Hepatocyte (in vitro differentiated cells): ENCODE results near the gene RRP12. TPM values are rescaled to one million over a fixed set of nuclear protein-coding genes. Genes with fewer than 3 reads are reported as not detected.

ENCODE experiments used
- DNase-seq: peaks from one replicate; pipeline ENCODE4 v3.0.0-alpha.2; 2016; ENCODE audit warnings: low spot score
- H2AFZ ChIP-seq: fragments of 200-600 bp; sonication (generic); 2 replicates; pipeline ENCODE4 v1.6.0; 2016; ENCODE audit warnings: antibody characterized with exemption, mild to moderate bottlenecking
- H3K27ac ChIP-seq: fragments of 200-600 bp; sonication (generic); 2 replicates; pipeline ENCODE4 v1.5.1; 2016; ENCODE audit warnings: mild to moderate bottlenecking
- H3K27me3 ChIP-seq: fragments of 200-600 bp; sonication (generic); 2 replicates; pipeline ENCODE4 v1.6.1; 2016
- H3K36me3 ChIP-seq: fragments of 200-600 bp; sonication (generic); replicated peaks from 2 replicates; pipeline ENCODE4 v1.5.1; 2016; ENCODE audit warnings: low read depth; ENCODE audit not compliant: insufficient read depth
- H3K4me1 ChIP-seq: fragments of 200-600 bp; sonication (generic); 2 replicates; pipeline ENCODE4 v1.5.1; 2016; ENCODE audit warnings: mild to moderate bottlenecking, moderate library complexity; ENCODE audit not compliant: insufficient read depth
- H3K4me2 ChIP-seq: fragments of 200-600 bp; sonication (generic); 2 replicates; pipeline ENCODE4 v1.6.0; 2016
- H3K4me3 ChIP-seq: fragments of 200-600 bp; sonication (generic); 2 replicates; pipeline ENCODE4 v1.5.1; 2016; ENCODE audit warnings: mild to moderate bottlenecking
- H3K79me2 ChIP-seq: fragments of 200-600 bp; sonication (generic); 2 replicates; pipeline ENCODE4 v1.6.0; 2017; ENCODE audit warnings: mild to moderate bottlenecking
- H3K9me2 ChIP-seq: fragments of 200-600 bp; sonication (generic); replicated peaks from 2 replicates; pipeline ENCODE4 v1.6.0; 2017; ENCODE audit warnings: mild to moderate bottlenecking; ENCODE audit not compliant: insufficient read depth
- H3K9me3 ChIP-seq: fragments of 200-600 bp; sonication (generic); 2 replicates; pipeline ENCODE4 v1.5.1; 2016; ENCODE audit warnings: low read depth, mild to moderate bottlenecking
- H4K20me1 ChIP-seq: fragments of 200-600 bp; sonication (generic); 2 replicates; pipeline ENCODE4 v1.6.0; 2016; ENCODE audit warnings: mild to moderate bottlenecking; ENCODE audit not compliant: insufficient read depth, poor library complexity, severe bottlenecking
- CTCF ChIP-seq: fragments of 200-600 bp; sonication (generic); IDR thresholded peaks from 2 replicates; pipeline ENCODE4 v1.5.1; 2016; ENCODE audit warnings: antibody characterized with exemption, mild to moderate bottlenecking; ENCODE audit not compliant: poor library complexity
- EZH2 ChIP-seq: fragments of 200-600 bp; sonication (generic); IDR thresholded peaks from 2 replicates; pipeline ENCODE4 v1.6.1; 2016; ENCODE audit warnings: antibody characterized with exemption, mild to moderate bottlenecking, borderline replicate concordance
- EZH2phosphoT487 ChIP-seq: fragments of 200-600 bp; sonication (generic); IDR thresholded peaks from one replicate; pipeline ENCODE4 v1.6.1; 2018; ENCODE audit warnings: antibody characterized with exemption, mild to moderate bottlenecking, low read depth, moderate library complexity; ENCODE audit not compliant: unreplicated experiment, severe bottlenecking
- WGBS: methylation state at CpG from one replicate; pipeline ENCODE4 v1.1.6; 2016; ENCODE audit warnings: low lambda C conversion rate; ENCODE audit errors: missing lambda C conversion rate; 5-methylcytosine and 5-hydroxymethylcytosine counted together
- polyA plus RNA-seq: library from polyadenylated mRNA; unstranded; fragments of >200 nt; fragmentation: Nextera tagmentation; extraction: Ambion mirVana; gene quantifications from 2 replicates; pipeline ENCODE4 v1.2.1, GENCODE V29; 2016
- total RNA-seq: library from RNA; depleted of rRNA; stranded (reverse); fragments of >200 nt; gene quantifications from 2 replicates; pipeline ENCODE4 v1.2.3, GENCODE V29; 2014

The RRP12 gene
- total and polyA plus RNA-seq, 2 experiments from 2014 or later = 10.6 to 20.6 TPM

DNA sequence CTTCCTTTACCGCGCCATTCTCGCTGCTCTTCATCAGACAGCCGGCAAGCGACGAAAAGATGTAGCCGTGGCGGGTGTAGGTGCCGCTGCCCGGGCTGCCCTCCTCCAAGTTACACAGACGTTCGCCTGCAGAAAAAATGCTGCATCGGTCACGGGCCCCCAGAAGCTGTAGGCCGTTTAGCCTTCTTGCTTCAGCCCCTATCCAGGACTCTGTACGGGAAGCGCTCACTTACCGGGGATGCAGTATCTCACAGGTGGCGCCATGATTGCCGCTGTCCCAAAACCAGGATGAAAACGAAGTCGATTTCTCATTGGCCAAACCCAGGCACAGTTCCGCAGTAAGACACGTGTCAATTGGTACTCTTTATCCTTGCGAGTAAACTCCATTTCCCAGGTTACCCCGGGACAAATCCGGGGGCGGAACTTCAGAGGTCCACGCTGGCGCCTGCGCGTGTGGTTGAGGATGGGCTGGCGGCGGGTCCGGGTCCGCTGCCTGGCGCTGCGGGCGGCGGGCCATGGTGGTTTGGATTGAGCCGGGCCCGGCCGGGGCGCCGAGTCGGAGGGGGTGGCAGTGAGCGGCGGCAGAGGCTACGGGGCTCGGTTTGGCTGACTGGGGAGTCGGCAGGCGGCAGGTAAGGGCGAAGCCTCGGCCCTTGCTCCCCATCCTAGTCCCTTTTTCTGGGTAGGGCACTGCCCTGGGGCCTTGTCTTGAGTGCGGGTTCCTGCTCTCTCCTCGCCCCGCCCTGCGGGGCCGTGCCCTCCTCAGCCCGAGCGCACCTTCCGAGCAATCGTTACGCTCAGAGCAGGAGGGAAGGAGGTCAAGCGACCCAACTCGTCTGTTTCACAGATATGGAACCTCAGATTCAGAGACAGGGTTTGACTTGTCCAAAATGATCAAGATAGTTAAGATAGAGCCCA, 44.8 kb upstream of the RRP12 start, which contains the start of the genes EXOSC1 and ZDHHC16:
EXOSC1 (minus strand) TSS at position 285 of the 918 bp plus-strand sequence; CDS start at position 264, 21 bp downstream.
ZDHHC16 (plus strand) TSS at position 454 of the 918 bp plus-strand sequence. CDS start 5,501 bp downstream, outside the sequence.
- peaks cover 3% of the 10 kb centered on the region for H4K20me1 ChIP-seq
- no peaks in the 10 kb centered on the region for H3K9me2 ChIP-seq
- H3K4me2 ChIP-seq = peak within 1 kb of the TSS; percentile 82
- no peaks in the 10 kb centered on the region for H3K27me3 ChIP-seq
- H3K9me3 ChIP-seq = no peaks in the 10 kb centered on the region
- peak; percentile 97 for DNase-seq
- peaks cover 23% of the 10 kb centered on the region for H3K4me1 ChIP-seq
- peak within 1 kb of the TSS; percentile 52 for H3K27ac ChIP-seq
- H2AFZ ChIP-seq = peak within 1 kb of the TSS; percentile 53
- peaks cover 54% of the 10 kb centered on the region for H3K79me2 ChIP-seq
- no peak for TF ChIP-seq EZH2
- no peak for TF ChIP-seq EZH2phosphoT487
- TF ChIP-seq CTCF = peak; percentile 5
- no peaks in the 10 kb centered on the region for H3K36me3 ChIP-seq
- WGBS = 1% methylated on average over 63 of the region's 66 CpGs
- H3K4me3 ChIP-seq = peak within 1 kb of the TSS; percentile 68

- peak overlapping the region; percentile 68 for H3K4me3 ChIP-seq
- DNase-seq = no peak
- no peaks in the 10 kb centered on the region for H3K27me3 ChIP-seq
- WGBS = 4% methylated on average over 13 of the region's 13 CpGs
- peak overlapping the region; percentile 32 for H3K27ac ChIP-seq
- peak overlapping the region; percentile 49 for H2AFZ ChIP-seq
- H3K36me3 ChIP-seq = no peaks in the 10 kb centered on the region
- H3K9me3 ChIP-seq = no peaks in the 10 kb centered on the region
- H3K4me2 ChIP-seq = peak overlapping the region; percentile 82
- H3K79me2 ChIP-seq = peaks cover 48% of the 10 kb centered on the region
- TF ChIP-seq EZH2 (no peak), CTCF (no peak), EZH2phosphoT487 (no peak)
- H3K4me1 ChIP-seq = peaks cover 23% of the 10 kb centered on the region
- no peaks in the 10 kb centered on the region for H4K20me1 ChIP-seq
- H3K9me2 ChIP-seq = no peaks in the 10 kb centered on the region
Measured at GRCh38 chr10:97445357-97445721, 44.2 kb upstream of the RRP12 start.

GRCh38 chr10:97444212-97444611, 43.1 kb upstream of the RRP12 start:
- Histone ChIP-seq H4K20me1 (no peaks in the 10 kb centered on the region), H3K27ac (no peak overlapping the region), H3K9me2 (no peaks in the 10 kb centered on the region), H3K4me2 (no peak overlapping the region), H2AFZ (no peak overlapping the region), H3K4me3 (no peak overlapping the region), H3K36me3 (no peaks in the 10 kb centered on the region), H3K4me1 (peaks cover 23% of the 10 kb centered on the region), H3K27me3 (no peaks in the 10 kb centered on the region), H3K79me2 (peaks cover 40% of the 10 kb centered on the region), H3K9me3 (no peaks in the 10 kb centered on the region)
- TF ChIP-seq EZH2 (no peak), EZH2phosphoT487 (no peak), CTCF (no peak)
- WGBS = 91% methylated on average over 1 of the region's 1 CpG
- DNase-seq = no peak
